ENCODE results near the gene NSMCE4A. TPM values are rescaled to one million over a fixed set of nuclear protein-coding genes. Genes with fewer than 3 reads are reported as not detected.

The NSMCE4A gene
- total RNA-seq, 1 donor from 2014 or later, result 52.9 TPM

DNA sequence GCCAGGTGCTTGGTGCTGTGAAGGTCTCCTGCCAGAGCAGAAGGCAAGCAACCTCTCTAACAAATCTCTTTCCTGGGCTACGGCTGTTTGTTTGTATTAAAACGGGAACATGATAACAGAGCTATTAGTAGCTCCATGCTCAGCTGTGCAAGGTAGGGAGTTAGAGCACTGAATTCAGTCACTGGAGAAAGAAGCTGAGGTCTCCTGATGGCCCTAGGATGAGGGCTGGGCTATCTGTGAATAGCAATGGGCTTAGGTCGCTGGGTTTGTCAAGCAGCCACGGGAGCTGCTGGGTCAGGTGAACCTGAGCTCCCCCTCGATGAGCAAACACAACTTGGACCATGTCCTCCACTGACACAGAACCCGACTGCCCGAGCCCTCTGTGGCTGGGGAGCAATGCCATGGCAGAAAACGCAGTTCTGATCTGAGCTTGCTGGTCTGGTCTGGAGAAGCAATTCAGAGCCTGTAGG lies 38.3 kb upstream of the NSMCE4A start:
- no peaks in the 10 kb centered on the region for H3K36me3 Mint-ChIP-seq
- no peak overlapping the region for H3K27ac Mint-ChIP-seq
- no peak overlapping the region for H3K4me3 Mint-ChIP-seq
- no peaks in the 10 kb centered on the region for H3K27me3 Mint-ChIP-seq
- H3K4me1 Mint-ChIP-seq (ENCODE audit: unreplicated experiment), result peaks cover 5% of the 10 kb centered on the region
- no peak for DNase-seq (ENCODE audit: extremely low spot score, unreplicated experiment)
- no peaks in the 10 kb centered on the region for H3K9me3 Mint-ChIP-seq
- TF ChIP-seq, protein P1, sequence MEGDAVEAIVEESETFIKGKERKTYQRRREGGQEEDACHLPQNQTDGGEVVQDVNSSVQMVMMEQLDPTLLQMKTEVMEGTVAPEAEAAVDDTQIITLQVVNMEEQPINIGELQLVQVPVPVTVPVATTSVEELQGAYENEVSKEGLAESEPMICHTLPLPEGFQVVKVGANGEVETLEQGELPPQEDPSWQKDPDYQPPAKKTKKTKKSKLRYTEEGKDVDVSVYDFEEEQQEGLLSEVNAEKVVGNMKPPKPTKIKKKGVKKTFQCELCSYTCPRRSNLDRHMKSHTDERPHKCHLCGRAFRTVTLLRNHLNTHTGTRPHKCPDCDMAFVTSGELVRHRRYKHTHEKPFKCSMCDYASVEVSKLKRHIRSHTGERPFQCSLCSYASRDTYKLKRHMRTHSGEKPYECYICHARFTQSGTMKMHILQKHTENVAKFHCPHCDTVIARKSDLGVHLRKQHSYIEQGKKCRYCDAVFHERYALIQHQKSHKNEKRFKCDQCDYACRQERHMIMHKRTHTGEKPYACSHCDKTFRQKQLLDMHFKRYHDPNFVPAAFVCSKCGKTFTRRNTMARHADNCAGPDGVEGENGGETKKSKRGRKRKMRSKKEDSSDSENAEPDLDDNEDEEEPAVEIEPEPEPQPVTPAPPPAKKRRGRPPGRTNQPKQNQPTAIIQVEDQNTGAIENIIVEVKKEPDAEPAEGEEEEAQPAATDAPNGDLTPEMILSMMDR (conservative IDR thresholded peaks at IDR 0.05), result no peak

DNA sequence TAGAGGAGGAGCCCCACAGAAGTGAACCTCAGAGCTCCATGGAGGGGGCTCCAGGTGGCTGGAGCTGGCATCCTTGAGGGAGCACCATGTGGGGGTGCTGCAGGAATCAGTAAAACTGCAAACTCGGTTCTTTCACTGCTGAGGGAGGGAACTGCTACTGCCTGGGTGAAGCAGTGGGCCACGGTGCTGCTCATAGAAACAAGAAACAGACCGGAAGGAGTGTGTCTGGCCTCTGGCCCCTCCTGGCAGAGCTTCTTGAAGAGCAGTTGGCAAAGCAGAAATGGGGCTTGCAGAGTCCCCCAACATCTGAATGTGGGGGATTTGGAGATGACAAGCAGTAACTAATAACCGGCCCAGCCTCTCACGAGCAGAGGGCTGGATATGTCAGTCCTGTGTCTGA lies 37.7 kb upstream of the NSMCE4A start:
- DNase-seq (ENCODE audit: extremely low spot score, unreplicated experiment), result no peak
- H3K9me3 Mint-ChIP-seq, result no peaks in the 10 kb centered on the region
- H3K27me3 Mint-ChIP-seq, result no peaks in the 10 kb centered on the region
- H3K4me3 Mint-ChIP-seq, result no peak overlapping the region
- H3K4me1 Mint-ChIP-seq (ENCODE audit: unreplicated experiment), result no peaks in the 10 kb centered on the region
- TF ChIP-seq, protein P1 (conservative IDR thresholded peaks at IDR 0.05), result no peak
- H3K36me3 Mint-ChIP-seq, result no peaks in the 10 kb centered on the region
- no peak overlapping the region for H3K27ac Mint-ChIP-seq

- no peaks in the 10 kb centered on the region for H3K36me3 Mint-ChIP-seq
- H3K4me1 Mint-ChIP-seq (ENCODE audit: unreplicated experiment), result no peaks in the 10 kb centered on the region
- no peak overlapping the region for H3K27ac Mint-ChIP-seq
- no peaks in the 10 kb centered on the region for H3K9me3 Mint-ChIP-seq
- TF ChIP-seq, protein P1 (conservative IDR thresholded peaks at IDR 0.05), result no peak
- no peaks in the 10 kb centered on the region for H3K27me3 Mint-ChIP-seq
- H3K4me3 Mint-ChIP-seq, result no peak overlapping the region
- no peak for DNase-seq (ENCODE audit: extremely low spot score, unreplicated experiment)
These were observed 35.5 kb upstream of the NSMCE4A start for GRCh38 chr10:122010405-122011050.

GRCh38 chr10:122007415-122007814 lies 32.4 kb upstream of the NSMCE4A start:
- H3K4me1 Mint-ChIP-seq (ENCODE audit: unreplicated experiment), result no peaks in the 10 kb centered on the region
- no peaks in the 10 kb centered on the region for H3K36me3 Mint-ChIP-seq
- no peaks in the 10 kb centered on the region for H3K27me3 Mint-ChIP-seq
- no peak for DNase-seq (ENCODE audit: extremely low spot score, unreplicated experiment)
- TF ChIP-seq, protein P1 (conservative IDR thresholded peaks at IDR 0.05), result no peak
- no peak overlapping the region for H3K27ac Mint-ChIP-seq
- H3K9me3 Mint-ChIP-seq, result peaks cover 6% of the 10 kb centered on the region
- H3K4me3 Mint-ChIP-seq, result no peak overlapping the region

DNA sequence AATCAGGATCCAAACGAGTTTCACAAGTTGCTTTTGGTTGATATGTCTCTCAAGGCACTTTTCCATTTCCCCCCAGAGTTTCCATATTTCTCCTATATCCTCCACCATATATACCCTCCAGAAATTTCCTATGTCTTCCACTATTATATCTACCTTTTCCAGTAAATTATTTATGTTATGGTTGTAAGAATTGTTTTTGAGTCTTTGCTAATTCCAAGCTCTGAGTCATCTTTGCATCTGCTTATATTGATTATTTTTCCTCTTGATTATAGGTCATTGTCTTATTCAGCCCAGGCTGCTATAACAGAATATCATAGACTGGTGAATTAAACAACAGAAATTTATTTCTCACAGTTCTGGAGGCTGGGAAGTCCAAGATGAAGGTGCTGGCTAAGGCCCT lies 26.7 kb upstream of the NSMCE4A start:
- H3K36me3 Mint-ChIP-seq, result no peaks in the 10 kb centered on the region
- H3K9me3 Mint-ChIP-seq, result peaks cover 21% of the 10 kb centered on the region
- H3K27me3 Mint-ChIP-seq, result no peaks in the 10 kb centered on the region
- no peak overlapping the region for H3K4me3 Mint-ChIP-seq
- no peak overlapping the region for H3K27ac Mint-ChIP-seq
- TF ChIP-seq, protein P1 (conservative IDR thresholded peaks at IDR 0.05), result no peak
- DNase-seq (ENCODE audit: extremely low spot score, unreplicated experiment), result no peak
- peaks cover 1% of the 10 kb centered on the region for H3K4me1 Mint-ChIP-seq (ENCODE audit: unreplicated experiment)

Measured in type B pancreatic cell (in vitro differentiated cells).